Neural progenitor cell (in vitro differentiated cells): ENCODE measurements around the gene TMEM120B. TPM values are rescaled to one million over a fixed set of nuclear protein-coding genes. Genes with fewer than 3 reads are reported as not detected.
"Not testable (repeated sequence)": the region's sequence is repeated elsewhere in the genome, so short reads cannot be mapped to it uniquely, and the experiment has no call there.

Source experiments
- DNase-seq: peaks from one replicate; pipeline ENCODE4 v3.0.0-alpha.2; 2016; ENCODE audit warnings: low spot score
- H2AFZ ChIP-seq: fragments of 200-600 bp; sonication (generic); replicated peaks from 2 replicates; pipeline ENCODE4 v1.6.1; 2016; ENCODE audit warnings: antibody characterized with exemption
- H3F3A ChIP-seq: fragments of 200-600 bp; sonication (generic); 2 replicates; pipeline ENCODE4 v1.6.1; 2016; ENCODE audit warnings: antibody characterized with exemption, low read depth
- H3K27ac ChIP-seq: fragments of 200-600 bp; sonication (generic); 2 replicates; pipeline ENCODE4 v1.5.1; 2016; ENCODE audit warnings: mild to moderate bottlenecking
- H3K27me3 ChIP-seq: fragments of 200-600 bp; sonication (generic); 2 replicates; pipeline ENCODE4 v1.6.1; 2016; ENCODE audit warnings: mild to moderate bottlenecking, moderate library complexity
- H3K36me3 ChIP-seq: fragments of 200-600 bp; sonication (generic); 2 replicates; pipeline ENCODE4 v1.5.1; 2016
- H3K4me1 ChIP-seq: fragments of 200-600 bp; sonication (generic); 2 replicates; pipeline ENCODE4 v1.6.1; 2016; ENCODE audit warnings: mixed run types
- H3K4me2 ChIP-seq: fragments of 200-600 bp; sonication (generic); 2 replicates; pipeline ENCODE4 v1.6.1; 2016
- H3K4me3 ChIP-seq: fragments of 200-600 bp; sonication (generic); 2 replicates; pipeline ENCODE4 v1.5.1; 2016
- H3K79me2 ChIP-seq: fragments of 200-600 bp; sonication (generic); 2 replicates; pipeline ENCODE4 v1.6.1; 2016; ENCODE audit warnings: low read depth
- H3K9ac ChIP-seq: fragments of 200-600 bp; sonication (generic); 2 replicates; pipeline ENCODE4 v1.6.1; 2016
- H3K9me3 ChIP-seq: fragments of 200-600 bp; sonication (generic); 2 replicates; pipeline ENCODE4 v1.5.1; 2016; ENCODE audit warnings: low read depth
- H4K20me1 ChIP-seq: fragments of 200-600 bp; sonication (generic); 2 replicates; pipeline ENCODE4 v1.6.1; 2016; ENCODE audit warnings: low read depth
- H3K27ac Mint-ChIP-seq: 3 replicates; pipeline ENCODE4 v1.8.0; 2021; ENCODE audit warnings: mixed read lengths
- H3K27me3 Mint-ChIP-seq: 2 replicates; pipeline ENCODE4 v1.8.0; 2022; ENCODE audit warnings: low read depth, mild to moderate bottlenecking, inconsistent platforms, moderate library complexity, mixed read lengths; ENCODE audit not compliant: insufficient read depth
- H3K36me3 Mint-ChIP-seq: 3 replicates; pipeline ENCODE4 v1.8.0; 2021; ENCODE audit warnings: mixed read lengths
- H3K4me1 Mint-ChIP-seq: 3 replicates; pipeline ENCODE4 v1.8.0; 2021; ENCODE audit warnings: mixed read lengths
- H3K4me3 Mint-ChIP-seq: 3 replicates; pipeline ENCODE4 v1.8.0; 2021; ENCODE audit warnings: mild to moderate bottlenecking, moderate library complexity, mixed read lengths
- H3K9me3 Mint-ChIP-seq: 3 replicates; pipeline ENCODE4 v1.8.0; 2020; ENCODE audit warnings: mixed read lengths
- EZH2 ChIP-seq: fragments of 200-600 bp; sonication (generic); IDR thresholded peaks from 2 replicates; pipeline ENCODE4 v1.6.1; 2017; ENCODE audit warnings: antibody characterized with exemption, mild to moderate bottlenecking, moderate library complexity
- EZH2phosphoT487 ChIP-seq: fragments of 200-600 bp; sonication (generic); IDR thresholded peaks from 2 replicates; pipeline ENCODE4 v1.6.1; 2017; ENCODE audit warnings: antibody characterized with exemption
- total RNA-seq: library from RNA; depleted of rRNA; stranded (reverse); fragments of >200 nt; gene quantifications from 2 replicates; pipeline ENCODE4 v1.2.3, GENCODE V29; 2015; ENCODE audit warnings: low replicate concordance
- TF ChIP-seq, protein P1 (sequence below): fragments of 200-600 bp; sonication (generic); IDR thresholded peaks from 2 replicates; pipeline ENCODE4 v1.5.1; 2017; ENCODE audit warnings: antibody characterized with exemption, mild to moderate bottlenecking

TMEM120B gene
- total RNA-seq, 1 donor from 2014 or later = 4.7 TPM

DNA sequence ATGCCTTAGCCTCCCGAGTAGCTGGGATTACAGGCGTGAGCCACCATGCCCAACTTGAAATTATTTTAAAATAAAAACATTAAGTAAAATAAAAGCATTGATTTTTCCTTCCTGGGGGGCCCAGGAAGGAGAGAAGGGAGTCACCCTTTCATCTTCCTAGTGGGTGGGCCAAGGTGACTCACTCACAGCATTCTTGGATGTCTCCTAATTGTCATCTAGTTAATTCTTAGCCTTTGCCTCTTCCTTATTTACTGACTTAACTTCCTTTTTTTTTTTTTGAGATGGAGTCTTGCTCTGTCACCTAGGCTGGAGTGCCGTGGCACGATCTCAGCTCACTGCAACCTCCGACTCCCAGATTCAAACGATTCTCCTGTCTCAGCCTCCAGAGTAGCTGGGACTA is 29.2 kb downstream of the TMEM120B start:
- Mint-ChIP-seq H3K27ac (no peak overlapping the region), H3K9me3 (no peaks in the 10 kb centered on the region), H3K36me3 (no peaks in the 10 kb centered on the region), H3K4me3 (no peak overlapping the region), H3K27me3 (no peaks in the 10 kb centered on the region), H3K4me1 (peaks cover 11% of the 10 kb centered on the region)
- Histone ChIP-seq H3K36me3 (no peaks in the 10 kb centered on the region), H3K4me1 (no peaks in the 10 kb centered on the region), H3K79me2 (no peaks in the 10 kb centered on the region), H3K9ac (no peak overlapping the region), H4K20me1 (no peaks in the 10 kb centered on the region), H2AFZ (no peak overlapping the region), H3F3A (no peaks in the 10 kb centered on the region), H3K4me3 (no peak overlapping the region), H3K4me2 (no peak overlapping the region), H3K9me3 (no peaks in the 10 kb centered on the region), H3K27me3 (no peaks in the 10 kb centered on the region), H3K27ac (no peak overlapping the region)
- DNase-seq = no peak
- TF ChIP-seq EZH2 (no peak), EZH2phosphoT487 (no peak)
- TF ChIP-seq, protein P1, sequence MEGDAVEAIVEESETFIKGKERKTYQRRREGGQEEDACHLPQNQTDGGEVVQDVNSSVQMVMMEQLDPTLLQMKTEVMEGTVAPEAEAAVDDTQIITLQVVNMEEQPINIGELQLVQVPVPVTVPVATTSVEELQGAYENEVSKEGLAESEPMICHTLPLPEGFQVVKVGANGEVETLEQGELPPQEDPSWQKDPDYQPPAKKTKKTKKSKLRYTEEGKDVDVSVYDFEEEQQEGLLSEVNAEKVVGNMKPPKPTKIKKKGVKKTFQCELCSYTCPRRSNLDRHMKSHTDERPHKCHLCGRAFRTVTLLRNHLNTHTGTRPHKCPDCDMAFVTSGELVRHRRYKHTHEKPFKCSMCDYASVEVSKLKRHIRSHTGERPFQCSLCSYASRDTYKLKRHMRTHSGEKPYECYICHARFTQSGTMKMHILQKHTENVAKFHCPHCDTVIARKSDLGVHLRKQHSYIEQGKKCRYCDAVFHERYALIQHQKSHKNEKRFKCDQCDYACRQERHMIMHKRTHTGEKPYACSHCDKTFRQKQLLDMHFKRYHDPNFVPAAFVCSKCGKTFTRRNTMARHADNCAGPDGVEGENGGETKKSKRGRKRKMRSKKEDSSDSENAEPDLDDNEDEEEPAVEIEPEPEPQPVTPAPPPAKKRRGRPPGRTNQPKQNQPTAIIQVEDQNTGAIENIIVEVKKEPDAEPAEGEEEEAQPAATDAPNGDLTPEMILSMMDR = no peak

DNA sequence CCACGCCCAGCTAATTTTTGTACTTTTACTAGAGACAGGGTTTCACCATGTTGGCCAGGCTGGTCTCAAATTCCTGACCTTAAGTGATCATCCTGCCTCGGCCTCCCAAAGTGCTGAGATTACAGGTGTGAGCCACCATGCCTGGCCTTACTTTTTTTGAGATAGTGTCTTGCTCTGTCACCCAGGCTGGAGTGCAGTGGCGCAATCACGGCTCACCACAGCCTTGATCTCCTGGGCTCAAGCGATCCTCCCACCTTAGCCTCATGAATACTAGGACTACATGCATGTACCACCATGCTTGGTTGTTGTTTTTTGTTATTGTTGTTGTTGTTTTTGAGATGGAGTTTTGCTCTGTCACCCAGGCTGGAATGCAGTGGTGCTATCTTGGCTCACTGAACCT is 33.0 kb downstream of the TMEM120B start:
- H3K36me3 ChIP-seq, H3K4me3 Mint-ChIP-seq, H3K4me3 ChIP-seq, H3K9me3 ChIP-seq, H4K20me1 ChIP-seq, H3K9me3 Mint-ChIP-seq, H3K36me3 Mint-ChIP-seq, H3K27ac Mint-ChIP-seq, H3F3A ChIP-seq, H3K27ac ChIP-seq, H3K27me3 ChIP-seq, H3K4me1 ChIP-seq, H3K27me3 Mint-ChIP-seq, H2AFZ ChIP-seq, DNase-seq, H3K79me2 ChIP-seq, H3K9ac ChIP-seq, H3K4me2 ChIP-seq: not testable (repeated sequence)
- peaks cover 19% of the 10 kb centered on the region for H3K4me1 Mint-ChIP-seq

DNA sequence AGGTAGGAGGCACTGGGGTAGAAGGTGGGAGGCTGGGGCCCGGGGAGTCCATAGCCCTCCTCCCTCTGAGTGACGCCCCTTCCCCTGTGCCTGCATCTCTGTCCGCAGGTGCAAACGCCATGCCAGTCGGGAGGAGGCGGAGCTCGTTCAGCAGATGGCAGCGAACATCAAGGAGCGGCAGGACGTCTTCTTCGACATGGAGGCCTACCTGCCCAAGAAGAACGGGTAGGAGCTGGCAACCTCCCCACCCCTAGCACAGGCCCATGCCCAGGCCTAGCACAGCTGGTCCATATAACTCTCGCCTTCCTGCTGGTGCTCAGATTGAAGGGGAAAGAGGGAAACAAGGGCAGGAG is 35.6 kb downstream of the TMEM120B start:
- H3K36me3 ChIP-seq = no peaks in the 10 kb centered on the region
- Mint-ChIP-seq H3K4me3 (no peak overlapping the region), H3K36me3 (peaks cover 2% of the 10 kb centered on the region), H3K4me1 (peaks cover 11% of the 10 kb centered on the region), H3K9me3 (no peaks in the 10 kb centered on the region), H3K27ac (no peak overlapping the region), H3K27me3 (no peaks in the 10 kb centered on the region)
- peaks cover 5% of the 10 kb centered on the region for H3F3A ChIP-seq
- no peaks in the 10 kb centered on the region for H3K79me2 ChIP-seq
- no peaks in the 10 kb centered on the region for H3K27me3 ChIP-seq
- DNase-seq = no peak
- H2AFZ ChIP-seq = no peak overlapping the region
- H3K9me3 ChIP-seq = no peaks in the 10 kb centered on the region
- no peaks in the 10 kb centered on the region for H4K20me1 ChIP-seq
- TF ChIP-seq, protein P1 = no peak
- TF ChIP-seq EZH2phosphoT487 (no peak), EZH2 (no peak)
- H3K9ac ChIP-seq = no peak overlapping the region
- no peak overlapping the region for H3K4me2 ChIP-seq
- H3K4me3 ChIP-seq = no peak overlapping the region
- peak overlapping the region; percentile 67 for H3K27ac ChIP-seq
- H3K4me1 ChIP-seq = no peaks in the 10 kb centered on the region

DNA sequence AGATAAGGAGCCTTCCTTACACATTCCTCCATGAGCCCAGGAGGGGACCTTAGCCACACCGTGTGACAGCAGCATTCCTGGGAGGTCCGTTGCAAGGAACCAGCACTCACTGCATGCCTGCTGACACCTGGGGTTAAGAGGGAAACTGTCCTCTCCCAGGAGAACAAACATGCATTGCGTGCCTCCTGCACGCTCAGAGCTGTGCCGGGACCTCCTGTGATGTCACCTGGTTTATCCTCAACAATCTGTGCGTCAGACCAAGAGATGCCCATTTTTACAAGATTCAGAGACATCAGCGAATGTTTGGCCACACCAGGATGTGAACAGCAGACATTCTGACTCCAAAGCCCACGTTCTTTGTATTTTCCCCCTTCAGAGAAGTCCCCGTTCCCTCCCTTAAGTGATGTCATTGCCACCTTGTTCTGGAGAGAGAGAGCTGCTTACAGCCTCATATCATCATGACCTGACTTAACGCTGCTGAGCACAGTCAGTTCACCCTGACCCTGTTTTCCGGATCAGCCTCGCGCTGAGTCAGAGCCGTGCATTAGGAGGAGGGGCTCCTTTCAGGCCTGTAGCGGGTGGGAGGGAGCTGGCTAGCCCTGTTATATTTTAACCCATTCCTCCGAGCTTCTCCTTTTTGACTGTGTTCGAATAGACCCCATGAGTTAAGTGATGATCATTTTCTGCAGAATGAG is 36.2 kb downstream of the TMEM120B start:
- H3K27me3 Mint-ChIP-seq = no peaks in the 10 kb centered on the region
- peak overlapping the region; percentile 23 for H3K27ac Mint-ChIP-seq
- H3K4me1 Mint-ChIP-seq = peaks cover 11% of the 10 kb centered on the region
- H3K4me3 Mint-ChIP-seq = peak overlapping the region; percentile 6
- no peak overlapping the region for H3K4me2 ChIP-seq
- no peak overlapping the region for H3K4me3 ChIP-seq
- H3K27ac ChIP-seq = peak overlapping the region; percentile 67
- no peaks in the 10 kb centered on the region for H3K9me3 ChIP-seq
- no peak overlapping the region for H3K9ac ChIP-seq
- peaks cover 2% of the 10 kb centered on the region for H3K36me3 Mint-ChIP-seq
- H3K79me2 ChIP-seq = no peaks in the 10 kb centered on the region
- no peaks in the 10 kb centered on the region for H3K9me3 Mint-ChIP-seq
- no peak for TF ChIP-seq EZH2phosphoT487
- TF ChIP-seq, protein P1 = no peak
- no peak for TF ChIP-seq EZH2
- H3K36me3 ChIP-seq = no peaks in the 10 kb centered on the region
- no peak overlapping the region for H2AFZ ChIP-seq
- no peaks in the 10 kb centered on the region for H3K4me1 ChIP-seq
- H3F3A ChIP-seq = peaks cover 5% of the 10 kb centered on the region
- no peaks in the 10 kb centered on the region for H4K20me1 ChIP-seq
- peak; percentile 23 for DNase-seq
- no peaks in the 10 kb centered on the region for H3K27me3 ChIP-seq
